ENCODE data around the gene INF2.

INF2 gene

DNA sequence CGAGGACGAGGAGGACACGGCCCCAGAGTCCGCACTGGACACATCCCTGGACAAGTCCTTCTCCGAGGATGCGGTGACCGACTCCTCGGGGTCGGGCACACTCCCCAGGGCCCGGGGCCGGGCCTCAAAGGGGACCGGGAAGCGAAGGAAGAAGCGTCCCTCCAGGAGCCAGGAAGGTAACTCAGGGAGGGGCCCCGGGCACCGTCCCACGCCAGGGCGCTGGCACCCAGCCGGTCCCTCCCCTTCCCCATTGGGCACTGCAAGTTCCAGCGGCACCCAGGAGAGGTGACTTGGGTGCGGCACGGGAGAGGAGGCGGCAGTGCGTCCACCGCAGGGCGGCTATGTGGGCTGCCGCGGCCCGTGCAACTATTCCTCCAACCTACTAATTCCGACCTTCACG lies 25.3 kb downstream of the INF2 start:
- H3K36me3 ChIP-seq (ENCODE audit: control insufficient read depth, insufficient read depth, low read length), result peaks cover 3% of the 10 kb centered on the region

DNA sequence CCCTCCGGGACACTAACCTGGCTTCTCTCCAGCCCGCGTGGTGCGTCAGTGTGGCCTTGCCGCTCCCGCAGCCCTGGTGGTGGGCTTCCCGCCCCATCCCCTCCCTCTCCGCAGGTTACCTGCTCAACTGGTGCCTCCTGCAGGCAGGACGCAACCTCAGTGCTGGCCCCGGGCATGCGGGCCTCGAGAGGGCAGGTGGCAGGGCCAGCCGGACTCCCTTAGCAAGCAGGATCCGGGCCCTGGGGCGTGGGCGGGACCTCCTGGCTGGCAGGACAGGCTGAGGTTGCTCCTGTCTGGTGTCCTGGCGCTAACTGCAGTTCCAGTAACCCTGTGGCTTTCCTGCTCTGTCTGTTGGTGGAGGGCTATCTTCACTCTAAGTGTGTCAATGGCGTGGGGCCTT lies 26.0 kb downstream of the INF2 start:
- Histone ChIP-seq H2BK15ac (replicated peaks; ENCODE audit: low read depth) (no peak overlapping the region), H3K27ac (ENCODE audit: low read depth, low read length) (no peak overlapping the region), H3K36me3 (ENCODE audit: control insufficient read depth, insufficient read depth, low read length) (peaks cover 5% of the 10 kb centered on the region), H3K79me2 (ENCODE audit: control insufficient read depth, insufficient read depth, low read length) (no peaks in the 10 kb centered on the region), H3K9ac (ENCODE audit: low read length) (no peak overlapping the region), H3K79me1 (ENCODE audit: low read length) (no peaks in the 10 kb centered on the region), H3K27me3 (ENCODE audit: insufficient read depth, low read length, poor library complexity) (no peaks in the 10 kb centered on the region), H2BK120ac (ENCODE audit: low read depth, low read length) (no peak overlapping the region), H3K18ac (ENCODE audit: low read length) (no peak overlapping the region), H3K4me3 (ENCODE audit: low read length) (no peak overlapping the region), H3K4me2 (ENCODE audit: low read length) (no peak overlapping the region), H2AK5ac (ENCODE audit: low read length) (no peak overlapping the region), H2BK5ac (ENCODE audit: low read length) (no peak overlapping the region), H3K4me1 (ENCODE audit: control insufficient read depth, low read depth, low read length) (no peaks in the 10 kb centered on the region), H3K23ac (ENCODE audit: low read length) (no peak overlapping the region), H4K8ac (ENCODE audit: low read depth, low read length) (no peak overlapping the region), H3K4ac (ENCODE audit: low read depth, low read length) (no peak overlapping the region), H3K56ac (ENCODE audit: low read length) (no peak overlapping the region), H4K5ac (ENCODE audit: low read length) (no peak overlapping the region)
- no CpG with 5 or more reads among the region's 18 CpGs for WGBS (ENCODE audit: extremely low coverage, insufficient coverage, low lambda C conversion rate)
- no peak for DNase-seq

More for the DNA sequence above, 25.3 kb downstream of the INF2 start:
- no peak overlapping the region for H3K4me2 ChIP-seq (ENCODE audit: low read length)
- H3K27ac ChIP-seq (ENCODE audit: low read depth, low read length), result no peak overlapping the region
- no peak overlapping the region for H3K4ac ChIP-seq (ENCODE audit: low read depth, low read length)
- H3K56ac ChIP-seq (ENCODE audit: low read length), result no peak overlapping the region
- no CpG with 5 or more reads among the region's 31 CpGs for WGBS (ENCODE audit: extremely low coverage, insufficient coverage, low lambda C conversion rate)
- no peak overlapping the region for H3K23ac ChIP-seq (ENCODE audit: low read length)
- H3K4me1 ChIP-seq (ENCODE audit: control insufficient read depth, low read depth, low read length), result no peaks in the 10 kb centered on the region
- H3K9ac ChIP-seq (ENCODE audit: low read length), result no peak overlapping the region
- H3K4me3 ChIP-seq (ENCODE audit: low read length), result no peak overlapping the region
- H2BK15ac ChIP-seq (replicated peaks; ENCODE audit: low read depth), result no peak overlapping the region
- H4K5ac ChIP-seq (ENCODE audit: low read length), result no peak overlapping the region
- H3K79me2 ChIP-seq (ENCODE audit: control insufficient read depth, insufficient read depth, low read length), result no peaks in the 10 kb centered on the region
- H2BK120ac ChIP-seq (ENCODE audit: low read depth, low read length), result no peak overlapping the region
- H2AK5ac ChIP-seq (ENCODE audit: low read length), result no peak overlapping the region
- no peak for DNase-seq
- H3K27me3 ChIP-seq (ENCODE audit: insufficient read depth, low read length, poor library complexity), result no peaks in the 10 kb centered on the region
- H4K8ac ChIP-seq (ENCODE audit: low read depth, low read length), result no peak overlapping the region
- H2BK5ac ChIP-seq (ENCODE audit: low read length), result no peak overlapping the region
- no peak overlapping the region for H3K18ac ChIP-seq (ENCODE audit: low read length)
- H3K79me1 ChIP-seq (ENCODE audit: low read length), result no peaks in the 10 kb centered on the region

DNA sequence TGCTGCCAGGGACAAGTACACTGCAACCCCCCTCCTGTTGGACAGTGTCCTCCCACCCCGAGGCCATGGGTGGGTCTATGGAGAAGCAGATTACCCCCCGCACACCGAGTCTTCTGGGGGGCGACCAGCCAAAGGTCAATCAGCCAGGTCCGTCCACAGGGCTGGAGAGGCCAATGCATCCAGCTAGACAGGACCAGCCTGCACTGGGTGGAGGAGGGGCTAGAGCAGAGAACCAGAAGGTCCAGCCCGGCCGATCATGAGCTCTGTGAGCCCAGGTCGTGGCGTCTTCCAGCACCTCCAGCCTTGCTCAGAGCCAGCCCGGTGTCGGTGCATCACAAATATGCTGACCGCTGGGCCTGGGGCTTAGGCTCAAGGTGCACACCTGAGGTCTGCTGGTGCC lies 26.5 kb downstream of the INF2 start:
- no peak overlapping the region for H3K4me2 ChIP-seq (ENCODE audit: low read length)
- H3K9ac ChIP-seq (ENCODE audit: low read length), result no peak overlapping the region
- H3K79me1 ChIP-seq (ENCODE audit: low read length), result no peaks in the 10 kb centered on the region
- no peak overlapping the region for H3K4ac ChIP-seq (ENCODE audit: low read depth, low read length)
- no peak overlapping the region for H2AK5ac ChIP-seq (ENCODE audit: low read length)
- H3K4me3 ChIP-seq (ENCODE audit: low read length), result no peak overlapping the region
- no peak overlapping the region for H2BK5ac ChIP-seq (ENCODE audit: low read length)
- H2BK15ac ChIP-seq (replicated peaks; ENCODE audit: low read depth), result no peak overlapping the region
- H3K56ac ChIP-seq (ENCODE audit: low read length), result no peak overlapping the region
- H3K23ac ChIP-seq (ENCODE audit: low read length), result no peak overlapping the region
- H3K27ac ChIP-seq (ENCODE audit: low read depth, low read length), result no peak overlapping the region
- peaks cover 5% of the 10 kb centered on the region for H3K36me3 ChIP-seq (ENCODE audit: control insufficient read depth, insufficient read depth, low read length)
- H3K27me3 ChIP-seq (ENCODE audit: insufficient read depth, low read length, poor library complexity), result no peaks in the 10 kb centered on the region
- H3K4me1 ChIP-seq (ENCODE audit: control insufficient read depth, low read depth, low read length), result no peaks in the 10 kb centered on the region
- H4K5ac ChIP-seq (ENCODE audit: low read length), result no peak overlapping the region
- no peaks in the 10 kb centered on the region for H3K79me2 ChIP-seq (ENCODE audit: control insufficient read depth, insufficient read depth, low read length)
- no peak overlapping the region for H4K8ac ChIP-seq (ENCODE audit: low read depth, low read length)
- no peak overlapping the region for H2BK120ac ChIP-seq (ENCODE audit: low read depth, low read length)
- no peak overlapping the region for H3K18ac ChIP-seq (ENCODE audit: low read length)
- no peak for DNase-seq
- WGBS (ENCODE audit: extremely low coverage, insufficient coverage, low lambda C conversion rate), result no CpG with 5 or more reads among the region's 12 CpGs

DNA sequence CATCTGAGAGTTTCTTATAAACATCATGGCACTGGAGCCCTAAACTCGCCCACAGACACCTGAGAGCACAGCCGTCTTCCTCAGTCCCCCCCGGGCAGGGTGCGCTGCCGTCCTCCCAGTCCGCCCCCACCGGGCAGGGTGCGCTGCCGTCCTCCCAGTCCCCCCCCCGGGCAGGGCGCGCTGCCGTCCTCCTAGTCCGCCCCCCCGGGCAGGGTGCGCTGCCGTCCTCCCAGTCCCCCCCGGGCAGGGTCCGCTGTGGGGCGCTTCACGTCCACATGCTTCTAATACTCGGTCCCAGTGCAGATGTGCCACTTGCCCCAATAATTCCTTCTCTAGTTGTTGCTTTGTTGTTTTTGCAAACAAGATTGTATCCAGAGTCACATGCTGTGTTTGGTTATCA lies 27.7 kb downstream of the INF2 start:
- Histone ChIP-seq H3K4ac (ENCODE audit: low read depth, low read length) (no peak overlapping the region), H3K79me1 (ENCODE audit: low read length) (no peaks in the 10 kb centered on the region), H3K4me2 (ENCODE audit: low read length) (no peak overlapping the region), H2AK5ac (ENCODE audit: low read length) (no peak overlapping the region), H4K5ac (ENCODE audit: low read length) (no peak overlapping the region), H3K79me2 (ENCODE audit: control insufficient read depth, insufficient read depth, low read length) (no peaks in the 10 kb centered on the region), H3K36me3 (ENCODE audit: control insufficient read depth, insufficient read depth, low read length) (peaks cover 2% of the 10 kb centered on the region), H2BK120ac (ENCODE audit: low read depth, low read length) (no peak overlapping the region), H3K9ac (ENCODE audit: low read length) (no peak overlapping the region), H3K23ac (ENCODE audit: low read length) (no peak overlapping the region), H3K18ac (ENCODE audit: low read length) (no peak overlapping the region), H4K8ac (ENCODE audit: low read depth, low read length) (no peak overlapping the region), H3K27me3 (ENCODE audit: insufficient read depth, low read length, poor library complexity) (no peaks in the 10 kb centered on the region), H3K4me1 (ENCODE audit: control insufficient read depth, low read depth, low read length) (no peaks in the 10 kb centered on the region), H2BK5ac (ENCODE audit: low read length) (no peak overlapping the region), H3K56ac (ENCODE audit: low read length) (no peak overlapping the region), H2BK15ac (replicated peaks; ENCODE audit: low read depth) (no peak overlapping the region), H3K27ac (ENCODE audit: low read depth, low read length) (no peak overlapping the region), H3K4me3 (ENCODE audit: low read length) (no peak overlapping the region)
- WGBS (ENCODE audit: extremely low coverage, insufficient coverage, low lambda C conversion rate), result no CpG with 5 or more reads among the region's 22 CpGs
- DNase-seq, result no peak

DNA sequence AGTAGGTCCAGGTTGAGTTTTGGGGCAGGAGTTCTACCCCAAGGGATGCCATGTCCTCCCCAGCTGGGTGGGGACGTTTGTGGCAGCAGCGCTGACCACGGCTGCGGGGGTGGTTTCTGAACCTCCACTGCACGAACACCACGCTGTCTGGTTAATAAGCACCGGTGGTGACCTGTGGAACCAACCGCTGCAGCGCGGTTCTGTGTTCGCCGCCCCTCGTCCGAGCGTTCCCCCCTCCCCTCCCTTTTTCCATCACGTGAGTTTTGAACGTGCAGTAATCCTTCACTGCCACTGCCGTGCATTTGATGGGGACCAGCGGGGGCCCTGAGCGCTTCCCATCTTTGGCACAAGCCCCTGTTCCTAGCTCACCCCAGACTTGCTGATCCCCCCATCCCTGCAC lies 28.2 kb downstream of the INF2 start:
- H3K4me2 ChIP-seq (ENCODE audit: low read length), result no peak overlapping the region
- H3K56ac ChIP-seq (ENCODE audit: low read length), result no peak overlapping the region
- no peaks in the 10 kb centered on the region for H3K79me1 ChIP-seq (ENCODE audit: low read length)
- no peak overlapping the region for H3K27ac ChIP-seq (ENCODE audit: low read depth, low read length)
- no peak overlapping the region for H3K4me3 ChIP-seq (ENCODE audit: low read length)
- no peak for DNase-seq
- H2AK5ac ChIP-seq (ENCODE audit: low read length), result no peak overlapping the region
- no peak overlapping the region for H3K9ac ChIP-seq (ENCODE audit: low read length)
- H2BK15ac ChIP-seq (replicated peaks; ENCODE audit: low read depth), result no peak overlapping the region
- H3K79me2 ChIP-seq (ENCODE audit: control insufficient read depth, insufficient read depth, low read length), result no peaks in the 10 kb centered on the region
- H3K27me3 ChIP-seq (ENCODE audit: insufficient read depth, low read length, poor library complexity), result no peaks in the 10 kb centered on the region
- H3K18ac ChIP-seq (ENCODE audit: low read length), result no peak overlapping the region
- WGBS (ENCODE audit: extremely low coverage, insufficient coverage, low lambda C conversion rate), result no CpG with 5 or more reads among the region's 20 CpGs
- no peak overlapping the region for H4K8ac ChIP-seq (ENCODE audit: low read depth, low read length)
- H3K4me1 ChIP-seq (ENCODE audit: control insufficient read depth, low read depth, low read length), result no peaks in the 10 kb centered on the region
- H3K23ac ChIP-seq (ENCODE audit: low read length), result no peak overlapping the region
- H2BK5ac ChIP-seq (ENCODE audit: low read length), result no peak overlapping the region
- H4K5ac ChIP-seq (ENCODE audit: low read length), result no peak overlapping the region
- peaks cover 2% of the 10 kb centered on the region for H3K36me3 ChIP-seq (ENCODE audit: control insufficient read depth, insufficient read depth, low read length)
- no peak overlapping the region for H2BK120ac ChIP-seq (ENCODE audit: low read depth, low read length)
- no peak overlapping the region for H3K4ac ChIP-seq (ENCODE audit: low read depth, low read length)

DNA sequence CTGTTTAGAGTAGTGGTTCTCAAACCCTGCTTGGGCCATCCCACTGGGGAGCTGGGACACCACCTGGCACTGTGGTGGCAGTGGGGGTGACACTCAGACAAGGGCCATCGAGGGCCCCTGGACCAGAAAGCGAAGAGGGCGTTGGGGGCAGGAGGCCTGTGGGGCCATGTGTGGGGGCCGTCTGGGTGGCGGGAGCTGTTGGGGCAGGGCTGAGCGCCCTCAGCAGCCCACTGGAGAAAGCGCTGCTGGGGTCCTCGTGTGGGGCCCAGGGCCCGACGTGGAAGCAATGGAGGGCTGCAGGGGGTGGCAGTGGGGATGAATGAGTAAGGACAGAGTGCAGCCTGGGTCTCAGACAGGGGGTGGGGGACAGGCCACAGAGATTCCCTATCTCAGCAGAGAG lies 28.7 kb downstream of the INF2 start:
- no peak overlapping the region for H2BK5ac ChIP-seq (ENCODE audit: low read length)
- H4K5ac ChIP-seq (ENCODE audit: low read length), result no peak overlapping the region
- H3K56ac ChIP-seq (ENCODE audit: low read length), result no peak overlapping the region
- no peak overlapping the region for H2AK5ac ChIP-seq (ENCODE audit: low read length)
- no peaks in the 10 kb centered on the region for H3K27me3 ChIP-seq (ENCODE audit: insufficient read depth, low read length, poor library complexity)
- H3K27ac ChIP-seq (ENCODE audit: low read depth, low read length), result no peak overlapping the region
- no peaks in the 10 kb centered on the region for H3K79me1 ChIP-seq (ENCODE audit: low read length)
- no peak overlapping the region for H3K4me3 ChIP-seq (ENCODE audit: low read length)
- H3K36me3 ChIP-seq (ENCODE audit: control insufficient read depth, insufficient read depth, low read length), result peaks cover 2% of the 10 kb centered on the region
- H3K18ac ChIP-seq (ENCODE audit: low read length), result no peak overlapping the region
- WGBS (ENCODE audit: extremely low coverage, insufficient coverage, low lambda C conversion rate), result no CpG with 5 or more reads among the region's 10 CpGs
- H3K4me2 ChIP-seq (ENCODE audit: low read length), result no peak overlapping the region
- H3K79me2 ChIP-seq (ENCODE audit: control insufficient read depth, insufficient read depth, low read length), result no peaks in the 10 kb centered on the region
- no peaks in the 10 kb centered on the region for H3K4me1 ChIP-seq (ENCODE audit: control insufficient read depth, low read depth, low read length)
- H3K9ac ChIP-seq (ENCODE audit: low read length), result no peak overlapping the region
- H3K23ac ChIP-seq (ENCODE audit: low read length), result no peak overlapping the region
- H4K8ac ChIP-seq (ENCODE audit: low read depth, low read length), result no peak overlapping the region
- no peak for DNase-seq
- H2BK15ac ChIP-seq (replicated peaks; ENCODE audit: low read depth), result no peak overlapping the region
- H2BK120ac ChIP-seq (ENCODE audit: low read depth, low read length), result no peak overlapping the region
- H3K4ac ChIP-seq (ENCODE audit: low read depth, low read length), result no peak overlapping the region

Measured in mesendoderm (in vitro differentiated cells).